Spleen (tissue), 7 donors: Measurements from ENCODE around the gene SLC26A2.

Source experiments
- CTCF ChIP-seq, 11 experiments: fragments of 200-600 bp in 7 of 11; fragments of 450-650 bp in 4 of 11; sonication (generic) in 4 of 11; IDR thresholded peaks in 8 of 11; conservative IDR thresholded peaks in 3 of 11; 1 replicate in 7 of 11; 2 replicates in 4 of 11; pipeline versions ENCODE4 v1.4.0 to v1.8.0; 2016 to 2021; ENCODE audit warnings: antibody characterized with exemption in 11 of 11, inconsistent platforms in 4 of 11, mild to moderate bottlenecking in 1 of 11
- POLR2AphosphoS5 ChIP-seq, 3 donors: sonication (generic); formaldehyde crosslinking; IDR thresholded peaks; one replicate each; pipeline ENCODE4 v1.5.1; 2017; ENCODE audit warnings: antibody characterized with exemption in 3 of 3
- donor health status: DM: no; HTN: no; CAD: no; lungs with moderate emphysema.
- donor health status: DM: no; HTN: no; CAD: no.
- donor health status: DM: no; HTN: no; CAD: no.

DNA sequence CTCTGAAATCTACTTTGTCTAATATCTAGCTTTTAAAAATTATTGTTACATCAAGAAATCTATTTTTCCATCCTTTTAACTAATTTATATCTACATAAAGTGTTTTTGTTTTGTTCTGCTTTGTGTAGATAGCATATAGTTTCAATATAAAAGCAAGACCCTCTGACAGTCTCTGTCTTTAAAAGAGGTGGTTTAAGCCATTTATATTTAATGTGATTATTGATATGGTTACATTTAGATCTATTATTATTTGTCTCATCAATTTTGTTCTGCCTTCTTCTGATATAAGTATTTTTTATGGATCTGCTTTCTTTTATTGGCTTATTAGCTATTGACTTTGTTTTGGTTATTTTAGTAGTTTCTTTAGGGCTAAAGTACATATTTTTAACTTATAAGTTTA is 56.0 kb downstream of the SLC26A2 start:
- TF ChIP-seq CTCF (IDR thresholded peaks at IDR 0.05 in 8 of 11, conservative IDR thresholded peaks at IDR 0.05 in 3 of 11) (no peak), POLR2AphosphoS5 (IDR thresholded peaks at IDR 0.05) (no peak)
